CD4-positive, alpha-beta T cell treated with Interleukin-12 subunit alpha and Interleukin-12 subunit beta, for 1 hour (primary cell): ENCODE measurements around the gene CFAP92.

Experiments
- DNase-seq: peaks from one replicate; pipeline ENCODE4 v3.0.0-alpha.2; 2020

Gene CFAP92

DNA sequence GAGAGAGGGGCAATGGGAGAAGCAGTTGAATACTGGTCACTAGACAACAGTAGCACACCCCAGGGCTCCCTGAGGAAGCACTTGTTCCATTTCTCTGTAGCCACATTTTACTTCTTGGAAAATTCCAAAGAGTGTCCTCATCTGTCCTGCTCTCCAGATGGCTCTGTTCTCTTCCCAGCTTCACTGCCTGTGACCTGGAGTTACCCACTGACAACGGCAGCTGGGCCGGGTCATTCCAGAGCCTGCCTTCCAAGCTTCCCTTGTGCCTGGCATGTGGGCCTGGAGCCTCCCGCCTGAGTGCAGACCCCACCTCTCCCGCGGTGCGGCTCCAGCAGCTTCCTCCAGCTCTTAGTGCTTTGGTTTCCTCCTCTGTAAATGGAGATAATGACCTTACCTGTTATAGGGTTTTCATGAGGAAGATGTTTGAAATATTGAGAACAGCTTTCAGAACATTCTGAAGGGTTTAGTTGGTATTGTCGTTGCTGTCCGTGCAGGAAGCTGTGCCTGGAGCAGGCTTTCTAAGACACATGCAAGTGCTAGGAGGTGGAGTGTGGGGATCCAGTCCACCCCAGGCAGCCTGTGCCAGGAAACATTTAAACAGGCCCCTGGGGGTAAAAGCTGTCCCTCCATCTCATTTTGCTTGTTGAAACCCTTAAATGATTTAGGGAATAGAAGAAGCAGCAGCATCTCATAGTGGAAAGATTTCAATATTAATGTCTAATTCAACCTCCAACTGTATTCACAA lies 32.0 kb upstream of the CFAP92 start:
- DNase-seq = no peak

DNA sequence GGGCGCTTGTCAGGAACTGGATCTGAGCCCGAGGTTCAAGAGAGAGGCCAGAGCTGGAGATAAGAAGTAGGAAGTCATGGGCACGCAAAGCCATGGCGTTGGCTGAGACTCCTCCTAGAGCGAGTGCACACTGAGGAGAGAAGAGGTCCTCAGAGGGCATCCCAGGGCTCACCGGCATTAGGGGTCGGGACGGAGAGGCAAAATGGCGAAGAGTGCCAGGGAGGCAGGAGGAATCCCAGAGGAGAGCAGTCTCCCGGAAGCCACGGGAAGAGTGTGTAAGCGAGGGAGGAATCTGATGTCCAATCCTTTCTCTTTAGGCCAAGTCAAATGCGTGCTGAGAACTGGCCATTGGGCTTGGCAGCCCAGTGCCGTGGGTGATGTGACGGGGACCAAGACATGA lies 31.2 kb upstream of the CFAP92 start:
- DNase-seq = no peak

DNA sequence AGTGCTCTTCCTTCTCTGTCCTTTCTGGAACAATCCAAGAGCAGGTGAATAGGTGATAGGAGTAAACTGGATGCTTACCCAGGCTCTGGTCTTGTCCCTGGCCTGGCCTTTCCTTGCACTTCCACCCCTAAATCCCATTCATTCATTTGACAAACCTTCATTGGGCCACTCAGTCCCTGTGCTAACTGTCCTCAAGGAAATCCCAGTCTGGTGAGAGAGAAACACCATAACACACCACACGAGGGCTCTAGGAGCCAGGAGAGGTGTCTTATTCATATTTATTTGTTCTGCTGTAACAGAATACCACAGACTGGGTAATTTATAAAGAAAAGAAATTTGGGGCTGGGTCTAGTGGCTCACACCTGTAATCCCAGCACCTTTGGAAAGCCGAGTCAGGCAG lies 30.0 kb upstream of the CFAP92 start:
- DNase-seq = no peak

DNA sequence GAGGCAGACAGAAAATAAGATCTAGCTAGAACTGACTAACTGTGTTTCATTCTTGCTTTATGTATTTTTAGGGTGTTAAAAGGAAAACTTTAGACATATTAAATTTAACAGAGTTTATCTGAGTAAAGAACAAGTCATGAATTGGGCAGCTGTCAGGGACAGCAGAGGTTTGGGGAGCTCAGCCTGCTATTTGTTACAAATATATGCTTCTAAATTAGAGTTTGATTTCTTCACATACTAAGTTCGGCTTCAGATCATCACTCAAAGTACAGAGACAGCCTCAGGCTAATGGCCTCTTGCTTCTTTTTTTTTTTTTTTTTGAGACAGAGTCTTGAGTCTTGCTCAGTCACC lies 29.1 kb upstream of the CFAP92 start:
- DNase-seq = no peak

DNA sequence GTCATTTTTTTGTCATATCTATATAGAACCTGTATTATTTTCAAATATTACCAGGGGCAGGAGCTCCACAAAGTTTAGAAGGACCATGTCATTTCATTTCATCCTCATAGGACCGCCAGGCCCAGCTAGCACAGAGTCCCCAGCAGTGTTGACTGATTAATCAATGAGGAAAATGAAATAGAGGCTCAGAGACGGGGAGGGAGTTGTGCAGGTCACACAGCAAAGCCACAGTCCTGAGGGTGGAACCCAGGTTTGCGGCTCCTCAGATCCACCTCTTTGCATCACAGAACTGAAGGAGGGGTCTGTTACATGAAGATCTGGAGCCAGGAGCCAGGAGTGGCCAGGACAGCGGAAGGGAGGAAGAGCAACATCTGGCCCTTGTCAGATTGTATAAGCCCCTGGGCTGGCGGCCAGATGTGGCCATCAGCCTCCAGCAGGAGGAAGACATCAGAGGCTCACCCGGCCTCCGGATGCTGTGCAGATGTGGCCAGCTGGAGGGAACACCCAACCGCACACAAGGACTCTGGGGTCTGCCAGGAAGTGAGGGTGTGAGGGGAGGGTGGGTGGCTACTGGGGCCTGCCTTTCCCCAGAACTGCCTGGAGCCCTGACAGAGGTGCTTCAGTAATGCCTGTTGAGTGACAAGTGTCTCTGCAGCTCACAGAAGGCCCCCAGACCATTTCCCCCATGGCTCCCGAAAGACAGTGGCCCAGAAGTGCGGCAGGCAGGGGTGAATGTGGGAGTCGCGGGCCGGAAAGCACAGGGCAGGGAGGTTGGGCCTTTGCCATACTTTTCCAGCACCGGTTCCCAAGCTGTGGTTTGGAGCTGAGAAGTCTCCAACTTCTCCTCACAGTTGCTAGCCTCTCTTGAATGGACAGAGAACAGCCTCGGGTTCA lies 28.5 kb upstream of the CFAP92 start:
- DNase-seq = no peak

DNA sequence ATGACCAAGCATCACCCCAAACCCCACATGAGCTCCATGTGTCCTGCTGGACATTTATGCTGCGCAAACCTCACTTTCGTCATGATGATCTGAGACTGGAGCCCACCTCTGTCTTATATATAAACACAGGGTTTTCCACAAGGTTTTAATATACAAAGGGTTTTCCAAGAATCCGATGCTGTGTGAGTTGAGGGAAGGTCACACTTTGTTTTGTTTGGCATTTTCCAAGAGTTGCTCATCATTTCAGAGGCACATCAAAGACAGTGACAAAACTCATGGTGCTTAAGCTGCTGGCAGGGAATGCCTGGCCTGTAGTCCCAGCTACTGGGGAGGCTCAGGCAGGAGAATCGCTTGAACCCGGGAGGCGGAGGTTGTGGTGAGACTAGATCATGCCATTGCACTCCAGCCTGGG lies 27.3 kb upstream of the CFAP92 start:
- no peak for DNase-seq

DNA sequence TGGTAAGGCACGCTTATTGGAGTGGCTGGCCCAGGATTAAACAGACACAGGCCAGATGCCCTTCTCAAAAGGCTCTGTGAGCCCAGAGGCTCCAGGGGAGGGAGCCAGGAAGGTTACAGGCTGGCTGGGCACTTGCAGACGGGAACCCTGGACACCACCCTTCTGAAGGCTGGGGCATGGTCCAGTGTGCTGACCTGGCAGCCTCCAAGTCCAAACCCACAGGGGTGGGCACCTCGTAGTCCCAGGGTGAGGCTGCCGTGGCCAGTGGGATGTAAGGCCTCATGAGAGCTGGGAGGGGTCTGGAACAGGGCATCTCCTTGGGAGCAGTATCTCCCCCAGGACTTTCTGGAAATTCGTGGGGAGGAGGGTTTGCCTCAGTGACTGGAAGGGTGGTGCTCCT lies 26.8 kb upstream of the CFAP92 start:
- DNase-seq = no peak

DNA sequence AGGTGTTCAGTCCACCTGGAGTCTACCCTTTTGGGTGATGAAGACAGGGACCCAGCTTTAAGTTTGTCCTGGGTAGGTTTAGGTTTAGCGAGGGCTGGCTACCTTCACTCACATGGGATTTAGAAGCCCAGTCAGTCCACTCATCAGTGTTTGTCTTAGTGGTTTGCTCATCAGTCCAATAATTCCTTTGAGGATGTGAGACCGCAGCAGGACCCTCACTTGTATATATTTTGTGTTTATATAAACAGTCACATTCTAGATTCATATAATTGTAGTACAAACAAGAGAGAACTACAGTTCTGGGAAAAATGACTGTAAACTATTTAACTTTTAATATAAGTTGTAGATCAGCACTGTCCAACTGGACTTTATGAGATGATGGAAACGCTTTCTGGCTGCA lies 25.4 kb upstream of the CFAP92 start:
- DNase-seq = no peak

DNA sequence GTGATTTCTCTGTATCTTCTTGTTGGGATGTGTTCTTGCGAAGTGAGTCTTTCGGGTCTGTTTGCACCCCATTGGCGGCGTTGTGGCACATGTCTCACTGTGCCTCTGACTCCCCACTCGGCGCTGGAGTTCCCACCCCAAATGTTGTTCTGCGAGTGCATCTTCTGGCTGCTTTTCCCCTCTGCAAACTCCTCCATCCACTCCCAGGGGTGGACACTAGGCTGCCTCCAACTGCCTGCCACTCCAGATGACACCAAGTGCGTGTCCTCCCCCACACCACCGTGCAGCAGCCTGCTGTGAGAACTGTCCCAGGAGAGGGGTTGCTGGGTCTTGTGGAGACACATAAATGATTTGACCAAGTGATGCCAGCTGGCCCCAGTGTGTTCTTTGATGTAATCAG lies 24.9 kb upstream of the CFAP92 start:
- DNase-seq = no peak

DNA sequence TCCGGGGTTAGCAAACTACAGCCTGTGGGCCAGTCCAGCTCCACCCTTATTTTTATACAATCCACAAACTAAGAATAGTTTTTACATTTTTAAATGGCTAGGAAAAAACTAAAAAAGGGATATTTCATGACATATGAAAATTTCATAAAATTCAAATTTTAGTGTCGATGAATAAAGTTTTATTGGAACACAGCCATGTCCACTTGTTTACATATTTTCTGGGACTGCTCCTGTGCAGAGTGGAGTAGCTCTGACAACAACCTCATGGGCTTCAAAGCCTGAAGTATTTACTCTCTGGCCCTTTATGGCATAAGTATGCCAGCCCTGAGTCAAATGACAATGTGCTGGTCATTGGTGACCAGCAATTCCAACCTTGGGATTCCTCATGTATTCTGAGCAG lies 24.4 kb upstream of the CFAP92 start:
- no peak for DNase-seq

DNA sequence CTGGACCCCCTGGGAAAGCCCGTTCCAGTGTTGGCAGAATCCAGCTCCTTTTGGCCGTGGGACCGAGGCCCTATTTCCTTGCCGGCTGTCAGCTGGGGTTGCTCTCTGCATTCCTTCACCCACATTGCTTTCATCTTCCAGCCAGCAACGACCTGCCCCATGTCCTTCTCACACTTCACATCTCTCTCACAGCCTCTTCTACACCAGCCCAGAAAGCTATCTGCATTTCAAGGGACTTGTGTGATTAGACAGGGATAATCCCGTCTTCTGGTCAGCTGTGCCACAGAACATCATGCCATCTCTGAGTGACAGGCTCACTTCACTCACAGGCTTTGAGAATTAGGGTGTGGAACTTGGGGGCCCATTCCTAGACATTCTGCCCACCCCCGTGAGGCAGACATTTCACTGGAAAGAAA lies 23.6 kb upstream of the CFAP92 start:
- DNase-seq = no peak

DNA sequence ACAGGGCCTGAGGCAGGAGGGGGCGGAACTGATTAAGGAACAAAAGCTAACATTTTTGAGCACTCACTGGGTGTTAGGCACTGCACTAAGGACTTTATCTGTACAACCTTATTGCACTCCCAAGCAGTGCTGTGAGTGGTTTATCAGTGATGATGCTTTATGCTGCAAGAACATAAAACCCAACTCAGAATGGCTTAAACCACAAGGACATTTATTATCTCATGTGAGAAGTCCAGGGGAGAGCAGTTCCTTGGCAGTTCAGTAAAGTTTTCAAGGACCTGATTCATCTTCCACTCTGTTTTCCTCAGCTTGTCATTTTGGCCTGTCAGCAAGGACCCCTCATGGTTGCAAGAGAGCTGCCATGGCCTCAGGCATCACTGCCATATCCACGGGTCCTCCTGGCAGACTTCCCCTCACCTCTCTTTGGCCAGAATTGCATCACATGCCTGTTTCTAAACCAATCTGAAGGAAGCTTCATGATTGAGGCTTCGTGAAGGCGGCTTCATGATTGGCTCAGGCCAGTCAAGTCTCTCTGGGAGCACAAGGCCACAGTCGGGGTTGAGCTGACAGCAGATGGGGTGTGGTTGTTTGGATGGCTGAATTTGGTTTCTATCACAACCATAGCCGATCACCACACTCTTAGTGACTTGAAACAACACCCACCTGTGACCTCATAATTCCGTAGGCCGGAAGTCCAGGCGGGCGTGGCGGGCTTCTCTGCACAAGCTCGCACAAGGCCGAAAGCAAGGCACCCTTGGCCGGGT lies 23.0 kb upstream of the CFAP92 start:
- DNase-seq = peak; percentile 69

DNA sequence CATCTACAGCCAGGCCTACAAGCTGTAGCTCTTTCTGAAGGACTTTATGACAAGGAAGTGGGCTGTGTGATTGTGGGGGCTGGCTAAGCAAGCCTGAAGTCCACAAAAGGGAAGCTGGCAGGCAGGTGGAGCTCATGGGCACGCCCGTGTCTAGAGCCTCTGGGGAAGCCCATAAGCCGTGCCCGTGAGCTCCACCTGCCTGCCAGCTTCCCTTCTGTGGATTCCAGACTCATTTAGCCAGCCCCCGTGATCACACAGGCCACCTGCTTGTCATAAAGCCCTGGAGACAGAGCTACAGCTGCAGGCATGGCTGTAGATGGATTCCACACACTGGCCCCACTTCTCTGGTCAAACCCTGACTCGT lies 22.5 kb upstream of the CFAP92 start:
- DNase-seq = peak; percentile 73

DNA sequence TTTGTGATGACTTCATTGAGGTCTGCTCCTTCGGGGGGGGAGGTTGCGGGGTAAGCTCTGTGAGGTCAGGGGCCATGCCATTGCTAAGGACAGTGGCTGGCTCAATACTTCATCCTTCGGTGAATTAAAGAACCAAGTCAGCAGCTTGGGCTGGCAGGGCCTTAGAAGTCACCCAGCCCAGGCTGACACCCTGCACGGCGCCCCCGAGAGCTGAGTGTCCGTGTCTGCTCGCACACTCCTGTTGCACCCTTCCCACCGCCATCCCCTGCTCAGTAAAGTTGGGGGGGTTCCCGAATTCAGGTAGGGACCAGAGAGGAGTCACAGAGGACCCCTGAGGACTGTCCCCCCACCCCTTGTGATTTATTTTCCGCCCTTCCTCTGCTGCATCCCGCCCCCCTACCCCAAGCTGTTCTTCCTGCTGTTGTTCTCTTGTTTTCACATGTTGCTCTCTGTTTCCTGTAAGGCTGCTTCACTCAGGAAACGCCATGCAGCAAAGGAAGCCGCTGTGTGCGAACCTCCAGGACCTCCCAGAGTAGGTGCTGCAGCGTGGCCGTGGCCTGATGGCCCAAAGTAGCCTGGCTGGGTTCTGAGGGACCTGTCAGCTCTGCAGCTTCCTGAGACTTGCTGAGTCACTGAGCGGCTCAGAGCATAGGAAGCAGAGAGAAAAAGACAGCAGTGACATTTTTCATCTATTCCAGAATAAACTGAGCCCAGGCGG lies 21.7 kb upstream of the CFAP92 start:
- DNase-seq = peak; percentile 58

DNA sequence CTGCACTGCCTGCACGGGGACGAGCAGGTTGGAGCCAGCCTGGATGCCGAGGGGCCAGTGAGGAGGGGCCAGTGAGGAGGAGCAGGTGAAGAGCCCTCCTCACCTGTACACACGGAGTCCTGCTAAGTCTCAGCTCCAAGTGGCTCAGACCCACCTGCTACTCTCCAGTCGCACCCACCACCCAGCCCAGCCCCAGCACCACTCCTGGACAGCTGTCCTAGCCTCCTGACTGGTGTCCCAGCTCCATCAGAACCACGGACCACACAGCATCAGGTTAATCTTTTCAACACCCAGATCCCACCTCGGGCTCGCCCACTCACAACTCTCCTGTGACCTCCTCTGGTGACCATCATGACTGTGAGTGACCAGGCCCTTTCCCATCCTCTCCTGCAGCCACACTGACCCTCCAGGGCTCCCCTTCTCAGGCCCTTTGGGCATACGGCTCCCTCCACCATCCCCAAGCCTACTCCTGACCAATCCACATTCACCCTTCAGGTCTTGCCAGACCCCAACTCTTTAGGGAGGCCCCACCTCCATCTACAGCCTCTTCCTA lies 21.0 kb upstream of the CFAP92 start:
- DNase-seq = no peak

DNA sequence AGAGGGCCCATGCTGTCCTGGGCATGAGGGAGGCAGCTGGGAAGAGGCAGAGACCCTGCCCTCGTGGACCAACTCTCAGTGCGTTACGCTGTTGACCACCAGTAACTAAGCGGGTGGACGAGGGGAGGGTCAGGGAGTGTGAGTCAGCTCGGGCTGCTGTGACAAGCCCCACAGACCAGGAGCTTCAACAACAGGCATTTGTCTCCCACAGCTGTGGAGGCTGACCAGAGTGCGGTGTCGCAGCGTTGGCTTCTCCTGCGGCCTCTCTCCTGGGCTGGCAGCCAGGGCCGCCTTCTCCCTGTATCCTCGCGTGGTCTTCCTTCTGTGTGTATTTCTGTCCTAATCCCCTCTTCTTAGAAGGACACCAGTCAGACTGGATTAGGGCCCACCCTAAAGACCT lies 20.3 kb upstream of the CFAP92 start:
- no peak for DNase-seq

DNA sequence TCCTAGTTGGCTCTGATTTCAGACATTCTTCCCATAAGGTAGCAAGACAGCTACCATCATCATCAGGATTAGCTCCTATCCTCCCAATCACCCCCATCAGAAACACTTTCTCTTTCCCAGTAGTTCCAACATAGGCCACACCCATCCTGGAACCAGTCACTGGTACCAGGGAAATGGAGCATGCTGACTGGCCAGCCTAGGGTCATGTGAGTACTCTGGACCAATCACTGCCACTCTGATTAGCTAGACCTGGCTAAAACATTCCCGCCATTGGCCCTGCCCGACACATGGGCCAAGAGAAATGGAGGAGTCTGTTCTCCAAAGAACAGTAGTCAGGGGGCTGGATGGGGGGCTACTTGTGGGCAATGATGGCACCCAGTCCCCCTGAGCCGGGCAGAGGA lies 19.6 kb upstream of the CFAP92 start:
- DNase-seq = no peak

DNA sequence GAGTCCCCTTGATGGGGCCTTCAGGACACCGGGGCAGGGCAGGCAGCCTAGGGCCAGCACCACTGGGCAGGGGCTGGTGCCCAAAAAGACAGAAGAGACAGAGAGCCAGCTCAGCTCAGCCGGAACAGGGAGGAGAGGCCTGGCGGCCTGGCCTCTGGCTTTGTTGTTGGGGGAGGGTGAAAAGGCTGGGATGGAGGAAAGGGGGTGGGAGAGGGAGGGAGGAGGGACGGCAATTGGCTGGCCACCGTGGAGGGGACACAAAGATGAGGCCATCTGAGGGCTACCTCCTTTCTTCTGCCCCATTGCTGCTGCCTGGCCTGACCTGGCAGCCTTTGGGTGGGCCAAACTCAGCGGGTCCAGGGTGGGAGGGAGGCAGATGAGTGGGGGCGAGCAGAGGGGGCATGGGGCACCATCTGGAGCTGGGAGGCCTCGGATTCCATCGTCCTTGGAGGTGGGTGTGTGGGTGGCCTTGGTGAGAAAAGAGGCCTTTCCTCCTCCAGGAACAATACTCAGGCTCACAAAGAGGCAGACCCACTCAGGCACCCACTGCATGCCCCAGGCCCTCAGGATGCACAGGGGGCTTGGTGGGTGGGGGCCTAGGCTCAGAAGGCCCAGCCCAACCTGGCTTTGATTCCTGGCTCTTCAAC lies 16.6 kb upstream of the CFAP92 start:
- no peak for DNase-seq

DNA sequence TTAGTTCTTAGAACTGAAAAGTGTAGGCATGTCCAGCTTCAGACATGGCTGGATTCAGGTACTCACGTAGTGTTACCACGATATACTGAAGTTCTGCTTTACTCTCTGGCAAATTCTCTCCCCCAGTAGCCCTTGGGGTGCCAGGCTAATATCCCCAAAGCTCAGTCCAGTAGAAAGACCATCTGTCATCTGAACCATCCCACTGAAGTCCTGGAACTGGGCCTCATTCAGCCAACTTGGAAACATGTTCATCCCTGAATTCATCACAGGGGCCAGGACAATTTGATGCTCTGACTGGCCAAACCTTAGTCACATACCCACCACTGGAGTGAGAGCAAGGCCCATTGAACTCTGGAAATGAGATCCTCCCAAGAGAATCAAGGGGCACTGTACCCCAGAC lies 15.4 kb upstream of the CFAP92 start:
- no peak for DNase-seq

DNA sequence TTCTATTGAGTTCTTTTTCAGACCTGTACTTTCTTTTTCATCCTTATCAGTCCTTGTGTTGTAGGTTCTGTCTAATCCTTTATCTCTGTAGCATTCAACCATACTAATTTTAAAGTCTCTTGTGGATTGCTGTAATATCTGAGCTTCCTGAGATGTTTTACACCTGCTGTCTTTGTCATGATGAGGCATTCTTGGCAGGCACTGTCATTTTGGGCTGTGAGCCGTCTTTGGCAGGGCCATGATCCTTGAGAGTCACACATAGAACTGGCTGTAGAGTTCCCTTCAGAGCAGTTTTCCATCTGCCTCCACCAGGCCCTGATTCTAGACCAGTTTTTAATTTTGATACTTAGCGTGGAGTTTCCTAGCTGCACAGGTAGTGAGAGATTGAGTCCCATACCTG lies 13.9 kb upstream of the CFAP92 start:
- no peak for DNase-seq

DNA sequence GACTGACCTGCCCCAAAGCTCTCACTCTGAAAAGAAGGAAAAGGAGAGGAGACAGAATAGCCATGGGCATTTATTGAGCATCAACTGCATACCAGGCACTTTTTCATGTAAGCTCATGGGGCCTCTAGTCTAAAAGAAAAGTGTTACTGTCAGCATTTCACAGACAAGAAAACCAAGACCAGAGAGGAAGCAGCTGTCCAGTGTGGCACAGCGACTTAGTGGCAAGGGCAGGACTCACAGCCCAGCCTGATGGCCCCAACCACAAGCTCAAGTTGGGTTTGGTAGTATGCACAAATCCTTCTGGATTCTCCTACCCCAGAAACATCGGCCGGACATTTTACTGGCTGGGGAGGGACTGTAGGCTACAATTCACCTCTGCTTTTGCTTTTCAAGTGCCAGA lies 13.0 kb upstream of the CFAP92 start:
- no peak for DNase-seq
